IMR-90 (cell line): ENCODE measurements around the gene ARHGEF7. TPM values are rescaled to one million over a fixed set of nuclear protein-coding genes. Genes with fewer than 3 reads are reported as not detected.

Source experiments
- ATAC-seq: fragments of 200-7000 bp; cut with Tn5 transposase; 2 replicates; pipeline ENCODE4 v1.9.1; 2020; ENCODE audit warnings: low read depth, mild to moderate bottlenecking, moderate library complexity
- BruUV-seq: library from RNA; stranded (reverse); fragments of 400-500 nt; replicated peaks from 2 replicates; lab custom pipeline; 2021; lab: Mats Ljungman, UMichigan
- CTCF ChIA-PET: fragments of 300-600 bp; formaldehyde crosslinking; extraction: SDS; loops from one replicate; lab custom pipeline; 2021; ENCODE audit warnings: antibody characterized with exemption; lab: Yijun Ruan, JAX
- POLR2A ChIA-PET: fragments of 300-600 bp; sonication (Branson Sonifier 250); formaldehyde crosslinking; loops from one replicate; lab custom pipeline; 2022; ENCODE audit warnings: antibody characterized with exemption; ENCODE audit not compliant: unreplicated experiment; lab: Charles Lee
- DNase-seq: peaks from one replicate; pipeline ENCODE4 v3.0.0; 2013
- H2AFZ ChIP-seq: replicated peaks from 2 replicates; pipeline ENCODE3; 2013; ENCODE audit warnings: low read length, mild to moderate bottlenecking; ENCODE audit not compliant: poor library complexity
- H2AK5ac ChIP-seq: 2 replicates; pipeline ENCODE4 v1.6.1; 2013; ENCODE audit warnings: low read depth, low read length, inconsistent platforms
- H2AK9ac ChIP-seq: replicated peaks from 2 replicates; pipeline ENCODE3; 2013; ENCODE audit warnings: mild to moderate bottlenecking, low read depth, low read length, moderate library complexity; ENCODE audit not compliant: poor library complexity
- H2BK120ac ChIP-seq: 2 replicates; pipeline ENCODE4 v1.6.1; 2013; ENCODE audit warnings: low read depth, low read length, inconsistent platforms
- H2BK15ac ChIP-seq: 3 replicates; pipeline ENCODE4 v1.6.1; 2013; ENCODE audit warnings: low read depth, low read length, inconsistent platforms
- H2BK20ac ChIP-seq: 2 replicates; pipeline ENCODE4 v1.6.1; 2013; ENCODE audit warnings: low read depth, mild to moderate bottlenecking, inconsistent platforms, low read length, moderate library complexity
- H2BK5ac ChIP-seq: 2 replicates; pipeline ENCODE4 v1.6.1; 2013; ENCODE audit warnings: mild to moderate bottlenecking, low read depth, low read length, inconsistent platforms; ENCODE audit not compliant: poor library complexity, severe bottlenecking
- H3K14ac ChIP-seq: replicated peaks from 2 replicates; pipeline ENCODE4 v1.6.1; 2013; ENCODE audit warnings: low read depth, low read length, inconsistent platforms
- H3K18ac ChIP-seq: 2 replicates; pipeline ENCODE4 v1.6.1; 2013; ENCODE audit warnings: low read depth, low read length, control low read depth
- H3K23ac ChIP-seq: 2 replicates; pipeline ENCODE4 v1.6.1; 2013; ENCODE audit warnings: low read depth, low read length, inconsistent platforms
- H3K27ac ChIP-seq: 2 replicates; pipeline ENCODE4 v1.5.1; 2013; ENCODE audit warnings: mild to moderate bottlenecking, control low read depth, low read length; ENCODE audit not compliant: insufficient read depth
- H3K27me3 ChIP-seq: 2 replicates; pipeline ENCODE4 v1.6.1; 2013; ENCODE audit warnings: low read length; ENCODE audit not compliant: control insufficient read depth, insufficient read depth
- H3K36me3 ChIP-seq: 2 replicates; pipeline ENCODE4 v1.6.1; 2013; ENCODE audit warnings: low read length, mixed read lengths; ENCODE audit not compliant: control insufficient read depth, insufficient read depth
- H3K4ac ChIP-seq: 2 replicates; pipeline ENCODE4 v1.6.1; 2013; ENCODE audit warnings: low read depth, low read length, inconsistent platforms
- H3K4me1 ChIP-seq: 2 replicates; pipeline ENCODE4 v1.6.1; 2013; ENCODE audit warnings: low read length, mixed read lengths; ENCODE audit not compliant: control insufficient read depth, insufficient read depth
- H3K4me2 ChIP-seq: 2 replicates; pipeline ENCODE4 v1.6.1; 2013; ENCODE audit warnings: low read depth, mild to moderate bottlenecking, control low read depth, low read length, moderate library complexity
- H3K4me3 ChIP-seq: 2 replicates; pipeline ENCODE4 v1.5.1; 2013; ENCODE audit warnings: low read depth, mild to moderate bottlenecking, control low read depth, low read length, moderate library complexity; ENCODE audit not compliant: insufficient read depth
- H3K56ac ChIP-seq: 2 replicates; pipeline ENCODE4 v1.6.1; 2013; ENCODE audit warnings: low read length, inconsistent platforms; ENCODE audit not compliant: insufficient read depth; ENCODE audit errors: extremely low read depth
- H3K79me1 ChIP-seq, 2 experiments: 2 replicates each; pipeline ENCODE4 v1.6.1; 2013; ENCODE audit warnings: low read length in 2 of 2, inconsistent platforms in 1 of 2, low read depth in 1 of 2
- H3K9ac ChIP-seq: 2 replicates; pipeline ENCODE4 v1.6.1; 2013; ENCODE audit warnings: low read depth, low read length, control low read depth
- H3K9me1 ChIP-seq: 2 replicates; pipeline ENCODE4 v1.6.1; 2013; ENCODE audit warnings: low read length, inconsistent platforms; ENCODE audit not compliant: insufficient read depth
- H3K9me3 ChIP-seq: 2 replicates; pipeline ENCODE4 v1.6.1; 2013; ENCODE audit warnings: low read length; ENCODE audit not compliant: control insufficient read depth, insufficient read depth
- H4K20me1 ChIP-seq: 2 replicates; pipeline ENCODE4 v1.6.1; 2013; ENCODE audit warnings: low read length, inconsistent platforms; ENCODE audit not compliant: insufficient read depth
- H4K5ac ChIP-seq: 2 replicates; pipeline ENCODE4 v1.6.1; 2013; ENCODE audit warnings: mild to moderate bottlenecking, low read depth, low read length, control low read depth
- H4K8ac ChIP-seq, 2 experiments: 2 replicates each; pipeline ENCODE4 v1.6.1; 2013; ENCODE audit warnings: low read depth in 2 of 2, low read length in 2 of 2, control low read depth in 1 of 2, inconsistent platforms in 1 of 2
- H4K91ac ChIP-seq: 2 replicates; pipeline ENCODE4 v1.6.1; 2013; ENCODE audit warnings: low read depth, low read length, inconsistent platforms; ENCODE audit not compliant: insufficient read depth
- BHLHE40 ChIP-seq: fragments of 150-350 bp; IDR thresholded peaks from 2 replicates; pipeline ENCODE4 v1.6.1; 2016; ENCODE audit warnings: mild to moderate bottlenecking, low read depth, low read length
- CEBPB ChIP-seq: IDR thresholded peaks from 2 replicates; pipeline ENCODE4 v1.6.1; 2012; ENCODE audit warnings: low read depth, low read length, improper control_type of control experiment
- CHD1 ChIP-seq: IDR thresholded peaks from 2 replicates; pipeline ENCODE4 v1.6.1; 2012; ENCODE audit warnings: low read depth, low read length, improper control_type of control experiment
- ELK1 ChIP-seq: fragments of 150-350 bp; IDR thresholded peaks from 2 replicates; pipeline ENCODE4 v1.6.1; 2016; ENCODE audit warnings: low read depth, mild to moderate bottlenecking, low read length, moderate library complexity, borderline replicate concordance
- FOS ChIP-seq: fragments of 150-350 bp; IDR thresholded peaks from 2 replicates; pipeline ENCODE4 v1.6.1; 2016; ENCODE audit warnings: low read depth, low read length
- MAZ ChIP-seq: IDR thresholded peaks from 2 replicates; pipeline ENCODE4 v1.6.1; 2012; ENCODE audit warnings: low read depth, mild to moderate bottlenecking, low read length, improper control_type of control experiment, moderate library complexity, borderline replicate concordance
- MXI1 ChIP-seq: IDR thresholded peaks from 2 replicates; pipeline ENCODE4 v1.6.1; 2012; ENCODE audit warnings: low read depth, mild to moderate bottlenecking, low read length, moderate library complexity, borderline replicate concordance
- RAD21 ChIP-seq: IDR thresholded peaks from 2 replicates; pipeline ENCODE4 v1.6.1; 2012; ENCODE audit warnings: low read length, improper control_type of control experiment
- RCOR1 ChIP-seq: IDR thresholded peaks from 2 replicates; pipeline ENCODE4 v1.6.1; 2012; ENCODE audit warnings: mild to moderate bottlenecking, low read length, improper control_type of control experiment; ENCODE audit not compliant: insufficient replicate concordance
- SMC3 ChIP-seq: fragments of 150-350 bp; IDR thresholded peaks from 2 replicates; pipeline ENCODE4 v1.6.1; 2016; ENCODE audit warnings: low read depth, mild to moderate bottlenecking, antibody characterized with exemption, low read length, moderate library complexity
- WGBS, 2 experiments: methylation state at CpG; one replicate each; pipeline versions ENCODE4 v1.1.5 to v1.1.7; 2013; ENCODE audit warnings: missing lambda C conversion rate in 2 of 2; ENCODE audit not compliant: insufficient read length in 1 of 2; ENCODE audit errors: extremely low coverage in 2 of 2; 5-methylcytosine and 5-hydroxymethylcytosine counted together
- dilution Hi-C: fragments of 300-500 bp; cut with HindIII; formaldehyde crosslinking; loops from one replicate; pipeline ENCODE4 v1.14.3; 2018; ENCODE audit warnings: low sequenced_read_pairs; ENCODE audit not compliant: unreplicated experiment
- in situ Hi-C: fragments of 300-500 bp; cut with MboI; formaldehyde crosslinking; loops from 3 replicates; pipeline ENCODE4 v1.14.3; 2019; ENCODE audit warnings: low sequenced_read_pairs, inconsistent platforms, mixed read lengths
- intact Hi-C: fragments of 100-400 bp; cut with micrococcal nuclease; formaldehyde crosslinking; loops from 2 replicates; pipeline ENCODE4 v1.10.0; 2022
- polyA plus RNA-seq, 3 experiments: library from polyadenylated mRNA; depleted of rRNA; stranded (reverse); fragments of >200 nt; gene quantifications; 2 replicates each; pipeline ENCODE4 v1.2.3, GENCODE V29; 2012; ENCODE audit warnings: low replicate concordance in 1 of 3
- total RNA-seq: library from RNA; depleted of rRNA; stranded (reverse); fragments of >200 nt; gene quantifications from 2 replicates; pipeline ENCODE4 v1.2.3, GENCODE V29; 2012
- TF ChIP-seq, protein P1 (sequence below): fragments of 150-350 bp; IDR thresholded peaks from 2 replicates; pipeline ENCODE4 v1.6.1; 2017; ENCODE audit warnings: mild to moderate bottlenecking, antibody characterized with exemption, low read length, low read depth

Gene ARHGEF7
- total and polyA plus RNA-seq, 2 of the 4 experiments (the other 2 are of a cell fraction), result 32.9 to 59.0 TPM

GRCh38 chr13:111317571-111318345, 202.6 kb downstream of the ARHGEF7 start:
- DNase-seq (no peak), ATAC-seq (no peak)
- dilution Hi-C loops, result no loop called here
- Histone ChIP-seq H2BK20ac (no peak overlapping the region), H3K9me1 (peaks cover 2% of the 10 kb centered on the region; the same call in 1 of the 2 replicates), H4K91ac (no peak overlapping the region), H3K27me3 (no peaks in the 10 kb centered on the region; the same call in 1 of the 2 replicates), H3K23ac (no peak overlapping the region), H2AK5ac (no peak overlapping the region), H3K9me3 (peaks cover 5% of the 10 kb centered on the region), H3K4ac (no peak overlapping the region), H3K14ac (no peak overlapping the region), H3K9ac (no peak overlapping the region), H2AFZ (no peak overlapping the region), H3K79me1 (no peaks in the 10 kb centered on the region), H3K18ac (no peak overlapping the region), H2BK5ac (no peak overlapping the region), H2BK120ac (no peak overlapping the region), H3K4me2 (no peak overlapping the region), H3K27ac (no peak overlapping the region), H3K36me3 (peaks cover 2% of the 10 kb centered on the region; the same call in 1 of the 2 replicates), H2BK15ac (no peak overlapping the region), H2AK9ac (no peak overlapping the region), H4K5ac (no peak overlapping the region), H3K56ac (no peak overlapping the region), H4K8ac (no peak overlapping the region), H3K4me1 (peaks cover 4% of the 10 kb centered on the region; the same call in 1 of the 2 replicates), H4K20me1 (no peaks in the 10 kb centered on the region), H3K4me3 (no peak overlapping the region)
- ChIA-PET POLR2A (interaction anchor here (0.7 kb wide), 1 partner anchor 244 kb away, joined by 3 read pairs; no protein-coding TSS in a partner anchor), CTCF (no interaction called here)
- TF ChIP-seq RAD21 (no peak), ELK1 (no peak), CEBPB (no peak), SMC3 (no peak), CHD1 (no peak), MAZ (no peak), MXI1 (no peak), RCOR1 (no peak), FOS (no peak), BHLHE40 (no peak)
- TF ChIP-seq, protein P1, sequence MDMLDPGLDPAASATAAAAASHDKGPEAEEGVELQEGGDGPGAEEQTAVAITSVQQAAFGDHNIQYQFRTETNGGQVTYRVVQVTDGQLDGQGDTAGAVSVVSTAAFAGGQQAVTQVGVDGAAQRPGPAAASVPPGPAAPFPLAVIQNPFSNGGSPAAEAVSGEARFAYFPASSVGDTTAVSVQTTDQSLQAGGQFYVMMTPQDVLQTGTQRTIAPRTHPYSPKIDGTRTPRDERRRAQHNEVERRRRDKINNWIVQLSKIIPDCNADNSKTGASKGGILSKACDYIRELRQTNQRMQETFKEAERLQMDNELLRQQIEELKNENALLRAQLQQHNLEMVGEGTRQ, result no peak
- WGBS, 2 experiments, result 88% methylated on average over 16 of the region's 29 CpGs; no CpG with 5 or more reads in 1 of the 2 experiments
- intact Hi-C loops, result no loop called here
- in situ Hi-C loops, result no loop called here
- BruUV-seq, result no TSS peak
